Endothelial cell of hepatic sinusoid (primary cell): ENCODE measurements around the gene USH1G.
"Not testable (repeated sequence)": the region's sequence is repeated elsewhere in the genome, so short reads cannot be mapped to it uniquely, and the experiment has no call there.

ENCODE experiments used
- in situ Hi-C: cut with HindIII; loops from 2 replicates; pipeline ENCODE4 v1.10.0; 2017; ENCODE audit warnings: low sequenced_read_pairs

USH1G gene

GRCh38 chr17:74935585-74936469, 12.8 kb upstream of the USH1G start, which contains the start of gene OTOP3:
Gene OTOP3 (plus strand): TSS chr17:74935898. CDS start chr17:74935922, 24 bp downstream.
- in situ Hi-C loops, result no loop called here

GRCh38 chr17:74935048-74935447, 12.0 kb upstream of the USH1G start:
- in situ Hi-C loops, result no loop called here

- in situ Hi-C loops, result no loop called here
These were observed 7.5 kb upstream of the USH1G start for GRCh38 chr17:74930535-74931036.

- in situ Hi-C loops, result no loop called here
These were observed 5.7 kb upstream of the USH1G start for GRCh38 chr17:74928786-74929185.

- in situ Hi-C loops, result no loop called here
These were observed 2.2 kb upstream of the USH1G start for GRCh38 chr17:74925242-74925641.

- in situ Hi-C loops, result no loop called here
These were observed 1.3 kb upstream of the USH1G start, which contains the start of gene OTOP2 for GRCh38 chr17:74924250-74924948. Gene OTOP2 (plus strand): TSS chr17:74924273. CDS start chr17:74924633, 360 bp downstream.

GRCh38 chr17:74923538-74924249, 639 bp upstream of the USH1G start:
- in situ Hi-C loops, result no loop called here

- in situ Hi-C loops, result no loop called here
These were observed 883 bp downstream of the USH1G start for GRCh38 chr17:74922172-74922571.

GRCh38 chr17:74921769-74922168, 1.3 kb downstream of the USH1G start:
- in situ Hi-C loops, result no loop called here

- in situ Hi-C loops, result no loop called here
These were observed 1.9 kb downstream of the USH1G start for GRCh38 chr17:74921026-74921681.

GRCh38 chr17:74920642-74921025, 2.4 kb downstream of the USH1G start:
- in situ Hi-C loops, result no loop called here

- in situ Hi-C loops, result no loop called here
These were observed 2.8 kb downstream of the USH1G start for GRCh38 chr17:74920306-74920620.

- in situ Hi-C loops, result no loop called here
These were observed 3.4 kb downstream of the USH1G start for GRCh38 chr17:74919440-74920305.

- in situ Hi-C loops, result no loop called here
These were observed 4.1 kb downstream of the USH1G start for GRCh38 chr17:74918906-74919305.

GRCh38 chr17:74917430-74917829, 5.6 kb downstream of the USH1G start:
- in situ Hi-C loops, result no loop called here

GRCh38 chr17:74916851-74917199, 6.2 kb downstream of the USH1G start:
- in situ Hi-C loops, result no loop called here

GRCh38 chr17:74916136-74916850, 6.8 kb downstream of the USH1G start:
- in situ Hi-C loops, result no loop called here

- in situ Hi-C loops, result not testable (repeated sequence)
These were observed 11.6 kb downstream of the USH1G start for GRCh38 chr17:74911423-74911822.

- in situ Hi-C loops, result not testable (repeated sequence)
These were observed 14.0 kb downstream of the USH1G start for GRCh38 chr17:74909097-74909496.
